AG09309 (cell line): ENCODE measurements around the gene IRGC.
"Not testable (repeated sequence)": the region's sequence is repeated elsewhere in the genome, so short reads cannot be mapped to it uniquely, and the experiment has no call there.

Source experiments
- DNase-seq: peaks from one replicate; pipeline ENCODE4 v3.0.0-alpha.2; 2010; ENCODE audit warnings: low read depth
- H3K4me3 ChIP-seq: 2 replicates; pipeline ENCODE4 v1.5.1; 2011; ENCODE audit warnings: mild to moderate bottlenecking, low read depth, low read length, moderate library complexity; ENCODE audit not compliant: control insufficient read depth
- TF ChIP-seq, protein P1 (sequence below): IDR thresholded peaks from 2 replicates; pipeline ENCODE4 v1.5.1; 2011; ENCODE audit warnings: mild to moderate bottlenecking, low read depth, low read length, inconsistent platforms; ENCODE audit not compliant: insufficient read depth, control insufficient read depth; ENCODE audit errors: missing control alignments

Gene IRGC

DNA sequence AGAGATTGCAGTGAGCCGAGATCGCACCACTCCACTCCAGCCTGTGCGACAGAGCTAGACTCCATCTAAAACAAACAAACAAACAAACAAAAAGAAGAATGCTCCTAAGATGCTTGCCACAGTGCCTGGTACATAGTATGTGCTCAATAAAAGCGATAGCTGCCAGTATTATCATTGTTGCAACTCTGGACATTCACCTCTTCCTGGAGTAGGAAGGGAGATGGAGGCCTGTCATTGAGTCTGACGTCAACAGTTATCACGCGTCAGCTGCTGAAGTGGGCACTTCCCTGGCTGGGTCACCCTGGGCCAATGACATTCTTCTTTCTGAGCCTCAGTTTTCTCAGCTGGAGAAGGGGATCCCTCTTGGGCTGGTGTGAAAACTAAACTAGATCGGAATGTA lies 41.7 kb upstream of the IRGC start:
- H3K4me3 ChIP-seq = no peak overlapping the region
- no peak for DNase-seq
- TF ChIP-seq, protein P1, sequence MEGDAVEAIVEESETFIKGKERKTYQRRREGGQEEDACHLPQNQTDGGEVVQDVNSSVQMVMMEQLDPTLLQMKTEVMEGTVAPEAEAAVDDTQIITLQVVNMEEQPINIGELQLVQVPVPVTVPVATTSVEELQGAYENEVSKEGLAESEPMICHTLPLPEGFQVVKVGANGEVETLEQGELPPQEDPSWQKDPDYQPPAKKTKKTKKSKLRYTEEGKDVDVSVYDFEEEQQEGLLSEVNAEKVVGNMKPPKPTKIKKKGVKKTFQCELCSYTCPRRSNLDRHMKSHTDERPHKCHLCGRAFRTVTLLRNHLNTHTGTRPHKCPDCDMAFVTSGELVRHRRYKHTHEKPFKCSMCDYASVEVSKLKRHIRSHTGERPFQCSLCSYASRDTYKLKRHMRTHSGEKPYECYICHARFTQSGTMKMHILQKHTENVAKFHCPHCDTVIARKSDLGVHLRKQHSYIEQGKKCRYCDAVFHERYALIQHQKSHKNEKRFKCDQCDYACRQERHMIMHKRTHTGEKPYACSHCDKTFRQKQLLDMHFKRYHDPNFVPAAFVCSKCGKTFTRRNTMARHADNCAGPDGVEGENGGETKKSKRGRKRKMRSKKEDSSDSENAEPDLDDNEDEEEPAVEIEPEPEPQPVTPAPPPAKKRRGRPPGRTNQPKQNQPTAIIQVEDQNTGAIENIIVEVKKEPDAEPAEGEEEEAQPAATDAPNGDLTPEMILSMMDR = no peak

DNA sequence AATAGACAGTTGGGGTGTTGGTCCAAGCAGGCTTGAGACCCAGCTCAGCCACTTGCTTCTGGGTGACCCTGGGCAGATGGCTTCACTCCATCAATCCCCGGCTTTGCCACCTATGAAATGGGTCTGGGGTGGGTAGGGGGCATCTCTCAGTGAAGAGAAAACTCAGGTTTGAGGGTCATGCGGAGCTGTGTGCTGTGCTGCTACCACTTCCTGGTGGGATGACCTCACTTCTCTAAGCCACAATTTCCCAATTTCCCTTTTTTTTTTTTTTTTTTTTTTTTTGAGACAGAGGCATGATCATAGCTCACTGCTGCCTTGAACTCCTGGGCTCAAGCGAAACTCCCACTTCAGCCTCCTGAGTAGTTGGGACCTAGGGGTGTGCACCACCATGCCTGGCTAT lies 41.3 kb upstream of the IRGC start:
- DNase-seq = no peak
- no peak overlapping the region for H3K4me3 ChIP-seq
- TF ChIP-seq, protein P1 = no peak

DNA sequence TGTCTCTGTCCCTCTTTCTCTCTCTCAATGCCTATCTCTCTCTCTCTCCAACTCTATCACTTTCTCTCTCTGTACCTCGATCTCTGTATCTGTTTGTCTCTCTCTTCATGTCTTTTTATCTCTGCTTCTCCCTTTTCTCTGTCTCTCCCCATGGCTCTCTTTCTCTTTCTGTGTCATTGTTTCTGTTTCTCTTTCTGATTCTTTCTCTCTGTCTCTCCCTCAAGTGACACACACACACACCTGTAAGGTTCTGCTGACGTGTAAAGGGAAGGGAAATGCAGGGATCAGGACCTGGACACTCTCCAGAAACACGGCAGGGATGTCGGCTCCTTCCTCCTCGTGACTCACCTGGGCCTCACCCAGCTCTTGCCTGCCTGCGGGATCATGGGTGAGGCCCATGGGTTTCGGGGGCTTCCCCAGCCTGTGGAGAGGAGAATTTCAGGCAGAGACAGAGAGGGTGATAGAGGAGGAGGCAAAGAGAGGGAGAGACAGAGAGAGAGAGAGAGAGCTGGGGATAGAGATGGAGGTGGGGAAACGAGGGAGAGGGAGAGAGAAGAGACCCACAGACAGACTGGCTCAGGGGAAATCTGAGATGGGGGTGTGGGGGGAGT lies 40.5 kb upstream of the IRGC start:
- no peak for DNase-seq
- no peak overlapping the region for H3K4me3 ChIP-seq
- TF ChIP-seq, protein P1 = no peak

DNA sequence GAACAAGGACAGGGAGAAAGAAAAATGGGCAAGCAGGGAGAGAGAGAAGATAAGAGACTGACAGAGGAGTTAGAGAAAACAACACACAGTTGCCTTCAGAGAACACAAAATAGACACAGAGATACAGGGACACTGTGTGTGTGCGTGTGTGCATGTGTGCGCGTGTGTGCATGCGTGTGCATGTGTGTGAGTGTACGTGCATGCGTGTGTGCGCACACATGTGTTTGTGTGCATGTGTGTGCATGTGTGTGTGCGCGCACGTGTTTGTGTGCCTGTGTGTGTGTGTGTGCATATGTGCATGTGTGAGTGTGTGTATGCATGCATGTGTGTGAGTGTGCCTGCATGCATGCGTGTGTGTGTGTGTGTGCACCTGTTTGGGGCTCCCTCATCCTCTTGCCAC lies 40.0 kb upstream of the IRGC start:
- TF ChIP-seq, protein P1 = no peak
- H3K4me3 ChIP-seq = no peak overlapping the region
- no peak for DNase-seq

DNA sequence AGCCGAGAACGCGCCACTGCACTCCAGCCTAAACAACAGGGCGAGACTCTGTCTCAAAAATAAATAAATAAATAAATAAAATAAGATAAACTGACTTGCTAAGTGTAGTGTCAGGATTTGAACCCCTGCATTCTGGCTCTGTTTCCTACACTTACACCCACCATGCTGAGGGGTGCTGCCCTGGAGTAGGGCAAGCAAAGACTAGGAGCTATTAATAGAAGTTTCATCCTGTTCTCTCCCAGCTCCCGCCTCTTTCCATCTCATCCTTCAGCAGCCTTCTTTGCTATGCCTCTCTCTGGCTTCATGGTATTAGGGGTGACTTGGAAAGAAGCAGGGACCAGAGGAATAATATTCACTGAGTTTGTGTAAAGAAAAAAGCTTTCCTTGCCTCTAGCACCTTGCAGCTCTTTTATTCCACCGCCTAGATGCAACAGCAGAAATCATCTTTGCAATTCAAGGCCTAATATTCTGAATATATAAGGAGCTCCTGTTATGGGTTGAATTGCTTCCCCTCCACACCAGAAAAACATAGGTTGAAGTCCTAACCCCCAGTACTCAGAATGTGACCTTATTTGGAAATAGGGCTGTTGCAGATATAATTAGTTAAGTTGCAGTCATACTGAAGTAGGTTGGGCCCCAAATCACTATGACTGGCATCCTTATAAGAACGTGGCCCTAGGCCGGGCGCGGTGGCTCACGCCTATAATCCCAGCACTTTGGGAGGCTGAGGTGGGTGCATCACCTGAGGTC lies 37.2 kb upstream of the IRGC start:
- no peak overlapping the region for H3K4me3 ChIP-seq
- TF ChIP-seq, protein P1 = no peak
- DNase-seq = no peak

DNA sequence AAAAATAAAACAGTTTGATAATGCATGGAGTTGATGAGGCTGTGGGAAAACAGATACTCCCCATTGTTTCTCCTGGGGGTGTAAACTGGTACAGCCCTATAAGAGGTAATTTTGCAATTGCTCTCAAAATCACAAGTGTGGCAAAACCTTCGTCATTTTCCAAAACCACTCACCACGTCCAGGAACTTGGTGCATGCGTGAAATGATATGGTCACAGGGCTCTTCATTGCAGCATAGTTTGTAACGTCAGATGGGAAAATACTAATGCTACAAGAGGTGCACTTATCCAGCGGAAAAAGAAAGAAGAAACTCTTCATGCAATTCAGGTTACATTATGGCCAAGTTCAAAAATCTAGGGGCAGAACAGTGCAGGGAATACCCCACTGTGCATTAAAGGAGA lies 34.1 kb upstream of the IRGC start:
- no peak overlapping the region for H3K4me3 ChIP-seq
- TF ChIP-seq, protein P1 = no peak
- no peak for DNase-seq

DNA sequence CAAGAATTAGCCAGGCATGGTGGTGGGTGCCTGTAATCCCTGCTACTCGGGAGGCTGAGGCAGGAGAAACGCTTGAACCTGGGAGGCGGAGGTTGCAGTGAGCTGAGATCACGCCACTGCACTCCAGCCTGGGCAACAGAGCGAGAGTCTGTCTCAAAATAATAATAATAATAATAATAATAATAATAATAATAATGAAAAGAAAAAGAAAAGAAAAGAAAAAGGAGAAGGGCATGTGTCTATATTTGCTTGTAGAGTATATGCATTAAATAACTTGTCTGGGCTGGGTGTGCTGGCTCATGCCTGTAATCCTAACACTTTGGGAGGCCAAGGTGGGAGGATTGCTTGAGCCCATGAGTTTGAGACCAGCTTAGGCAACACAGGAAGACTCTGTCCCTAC lies 33.6 kb upstream of the IRGC start:
- not testable (repeated sequence) for DNase-seq

More for the DNA sequence above, 33.6 kb upstream of the IRGC start:
- H3K4me3 ChIP-seq = not testable (repeated sequence)
